HG02610 (cell line): ENCODE measurements around the gene MAP3K7.
A peak's percentile ranks its signal among the peaks of the same experiment; 100 is the strongest.

Experiments
- ATAC-seq: cut with Tn5 transposase; IDR thresholded peaks from one replicate; pipeline ENCODE4 v1.9.1; 2021; ENCODE audit warnings: mild to moderate bottlenecking, moderate library complexity; ENCODE audit not compliant: unreplicated experiment

Gene MAP3K7

DNA sequence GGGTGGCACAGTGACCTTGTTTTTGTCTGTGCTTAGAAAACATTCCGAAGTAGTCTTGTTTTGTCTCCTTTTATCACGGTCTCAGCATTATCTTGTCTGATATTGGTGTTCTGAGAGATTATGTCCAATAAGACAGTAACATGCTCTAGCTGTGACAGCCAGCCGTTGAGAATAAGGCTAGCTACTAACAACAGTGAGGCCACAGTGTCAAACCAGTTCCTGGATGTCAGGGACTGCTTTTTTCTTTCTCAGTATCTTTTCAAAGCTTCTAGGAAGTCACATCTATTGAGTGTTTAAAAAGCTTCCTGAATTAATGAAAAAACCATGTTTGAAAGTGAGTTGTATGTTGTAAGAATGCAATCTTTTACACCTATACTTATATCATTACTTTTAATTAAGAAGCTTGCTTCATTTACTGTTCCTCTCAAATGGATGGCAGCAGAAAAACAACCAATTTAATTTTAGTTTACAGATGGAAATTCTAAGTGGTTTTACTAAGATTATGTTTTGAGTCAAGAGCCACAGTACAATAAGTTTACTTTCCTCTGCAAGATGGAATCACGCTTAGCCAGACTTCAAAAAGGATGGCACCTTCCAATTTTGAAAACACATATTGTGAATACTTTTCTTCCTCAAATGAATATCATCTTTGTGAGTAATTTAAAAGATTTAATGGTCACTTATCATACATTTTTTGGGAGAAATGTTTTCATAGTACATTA lies 53.1 kb downstream of the MAP3K7 start:
- ATAC-seq: no peak

DNA sequence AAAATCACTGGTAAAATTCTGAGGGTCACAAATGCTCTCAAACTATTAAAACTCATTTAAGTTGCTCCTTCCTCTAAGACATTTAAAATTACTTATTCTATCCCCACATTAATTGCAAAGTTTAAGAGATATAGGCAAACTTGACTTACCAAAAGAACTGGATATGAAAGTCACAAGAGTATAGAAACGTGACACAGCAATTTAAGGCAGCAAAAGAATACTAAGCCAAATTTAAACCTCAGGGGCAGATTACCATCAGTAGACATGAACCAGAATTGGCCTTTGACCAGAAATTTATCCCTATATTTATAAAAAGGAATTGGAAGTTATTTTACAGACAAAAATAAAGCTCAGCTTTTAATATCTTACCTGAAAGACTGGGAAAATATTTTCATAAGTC lies 56.0 kb downstream of the MAP3K7 start:
- ATAC-seq: no peak

DNA sequence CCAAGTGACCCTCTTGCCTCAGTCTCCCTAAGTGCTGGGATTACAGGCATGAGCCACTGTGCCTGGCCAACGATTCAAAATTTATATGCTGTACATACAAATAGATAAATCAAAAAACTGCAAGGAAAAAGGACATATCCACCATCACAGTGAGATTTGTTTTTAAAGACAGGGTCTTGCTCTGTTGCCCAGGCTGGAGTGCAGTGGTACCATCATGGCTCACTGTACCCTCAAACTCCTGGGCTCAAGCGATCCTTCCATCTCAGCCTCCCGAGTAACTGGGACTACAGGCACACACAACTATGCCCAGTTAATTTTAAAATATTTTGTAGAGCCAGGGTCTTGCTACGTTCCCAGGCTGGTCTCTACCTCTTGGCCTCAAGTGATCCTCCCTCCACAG lies 61.5 kb downstream of the MAP3K7 start:
- no peak for ATAC-seq

GRCh38 chr6:90523779-90524310 lies 63.0 kb downstream of the MAP3K7 start:
- no peak for ATAC-seq

GRCh38 chr6:90521955-90522354 lies 64.9 kb downstream of the MAP3K7 start:
- ATAC-seq: no peak

GRCh38 chr6:90516074-90516660 lies 70.7 kb downstream of the MAP3K7 start:
- ATAC-seq: no peak

- ATAC-seq: no peak
These were observed 72.4 kb downstream of the MAP3K7 start for GRCh38 chr6:90514496-90514895.

DNA sequence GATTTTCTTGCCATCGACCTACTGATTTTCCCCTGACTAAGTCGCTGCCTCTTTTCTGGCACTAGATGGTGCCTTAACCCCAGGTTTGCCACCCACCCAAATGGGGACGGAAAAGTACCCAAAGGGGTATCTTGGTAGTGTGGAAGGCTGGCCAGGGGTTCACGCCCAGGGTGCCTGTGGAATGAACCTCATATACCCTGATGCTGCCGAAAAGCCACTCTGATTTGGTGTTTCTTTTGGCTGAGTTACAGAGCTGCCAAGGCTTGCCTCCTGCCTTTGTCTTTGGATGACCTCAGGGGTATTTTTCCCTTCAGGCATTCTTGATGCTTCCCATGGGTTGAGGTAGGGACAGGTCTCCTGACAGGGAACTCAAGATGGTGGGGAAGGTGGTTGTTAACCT lies 78.1 kb downstream of the MAP3K7 start:
- no peak for ATAC-seq

DNA sequence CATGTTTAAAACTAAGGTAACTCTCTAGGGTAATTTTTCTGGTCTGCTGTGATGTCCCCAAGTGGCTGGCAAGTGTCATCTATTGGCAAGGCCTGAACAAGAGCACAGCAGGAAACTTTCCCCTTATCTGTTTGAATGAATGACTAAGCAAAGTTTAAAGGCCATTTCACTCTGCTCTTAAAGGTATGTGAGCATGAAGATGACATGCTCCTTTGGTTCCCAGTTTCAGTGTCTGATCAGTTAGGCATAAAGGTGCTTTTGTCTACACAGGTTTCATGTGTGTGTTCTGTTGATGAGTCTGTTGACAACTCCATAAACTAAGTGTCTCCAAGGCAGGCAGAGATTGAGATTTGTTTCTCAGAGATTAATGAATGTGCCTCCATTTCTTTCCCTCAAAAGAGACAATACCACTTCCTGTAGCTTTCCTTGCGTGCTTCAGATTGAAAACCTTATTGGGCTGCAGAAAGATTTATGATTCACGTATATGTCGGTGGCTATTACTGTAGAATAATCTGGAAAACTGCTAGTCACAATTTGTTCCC lies 83.9 kb downstream of the MAP3K7 start:
- ATAC-seq: peak; percentile 93

- ATAC-seq: no peak
These were observed 84.5 kb downstream of the MAP3K7 start for GRCh38 chr6:90502381-90502780.

DNA sequence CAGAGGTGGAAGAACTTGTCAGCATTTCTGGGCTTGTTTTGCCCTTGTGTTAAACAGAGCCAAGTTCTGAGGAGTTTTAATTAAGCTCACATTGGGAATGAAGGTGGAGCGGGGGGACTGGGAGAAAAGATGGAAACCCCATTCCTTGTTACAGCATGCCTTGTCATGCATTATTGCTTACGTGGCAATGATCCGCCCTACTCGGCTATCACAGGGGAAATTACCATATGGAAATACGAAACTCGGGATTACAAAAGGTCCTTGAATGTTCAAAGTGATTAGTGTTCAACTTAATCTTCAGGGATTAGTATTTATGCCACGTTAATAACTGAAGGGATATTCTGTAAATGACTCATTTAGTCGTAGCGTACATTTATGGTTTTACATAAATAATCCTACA lies 86.4 kb downstream of the MAP3K7 start:
- no peak for ATAC-seq

DNA sequence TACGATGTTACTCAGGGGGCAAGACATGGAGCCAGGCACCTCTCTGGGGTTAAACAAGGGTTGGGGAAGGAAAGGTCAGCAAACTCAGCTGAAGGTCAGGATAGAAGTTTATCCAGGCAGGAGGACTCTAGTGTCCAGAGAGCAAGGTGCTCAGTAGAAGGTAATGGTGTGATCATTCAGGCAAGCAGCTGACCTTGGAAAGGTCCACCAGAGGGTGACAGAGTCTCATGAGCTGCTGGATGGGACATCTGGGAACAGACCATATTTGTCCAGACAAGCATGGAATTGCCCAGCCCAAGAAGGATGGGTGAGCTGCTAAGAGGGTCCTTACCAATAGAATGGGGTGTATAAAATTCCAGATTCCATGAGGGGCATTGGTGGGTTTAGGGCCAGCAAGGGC lies 89.5 kb downstream of the MAP3K7 start:
- ATAC-seq: no peak

GRCh38 chr6:90496258-90497016 lies 90.4 kb downstream of the MAP3K7 start:
- no peak for ATAC-seq

GRCh38 chr6:90495216-90495817 lies 91.6 kb downstream of the MAP3K7 start:
- no peak for ATAC-seq

DNA sequence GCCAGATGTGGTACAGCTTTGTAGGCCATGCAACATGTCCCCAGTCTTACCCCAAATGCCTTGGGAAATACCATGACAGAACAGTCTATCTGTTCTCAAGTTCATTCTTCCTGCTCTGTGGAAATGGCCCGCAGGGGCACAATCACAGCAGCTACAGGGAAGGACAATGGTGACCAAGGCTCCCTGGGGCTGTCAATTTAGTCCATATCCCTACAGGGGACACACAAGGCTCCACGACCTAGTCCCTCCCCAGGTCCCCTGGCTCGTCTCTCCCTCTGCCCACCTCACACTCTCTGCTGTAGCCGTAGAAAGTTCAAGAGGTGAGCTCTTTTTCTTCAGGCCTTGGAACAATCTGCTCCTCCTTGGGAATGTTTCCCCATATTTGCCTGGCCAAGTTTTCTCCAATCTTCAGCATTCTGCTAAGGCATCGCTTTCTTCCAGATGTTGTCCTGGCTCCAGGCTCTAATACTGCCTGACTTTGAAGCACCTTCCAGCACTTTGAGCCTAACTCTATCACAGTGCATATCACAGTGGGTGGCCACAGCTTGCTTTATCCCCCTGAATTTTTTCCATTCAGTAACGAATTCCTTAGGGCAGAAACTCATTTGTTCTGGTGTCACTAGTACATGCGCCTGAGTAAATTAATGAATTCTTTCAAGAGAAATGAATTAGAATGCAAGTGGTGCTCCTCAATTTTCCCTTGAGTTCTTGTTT lies 92.6 kb downstream of the MAP3K7 start:
- ATAC-seq: no peak

- no peak for ATAC-seq
These were observed 93.5 kb downstream of the MAP3K7 start for GRCh38 chr6:90493332-90493731.

DNA sequence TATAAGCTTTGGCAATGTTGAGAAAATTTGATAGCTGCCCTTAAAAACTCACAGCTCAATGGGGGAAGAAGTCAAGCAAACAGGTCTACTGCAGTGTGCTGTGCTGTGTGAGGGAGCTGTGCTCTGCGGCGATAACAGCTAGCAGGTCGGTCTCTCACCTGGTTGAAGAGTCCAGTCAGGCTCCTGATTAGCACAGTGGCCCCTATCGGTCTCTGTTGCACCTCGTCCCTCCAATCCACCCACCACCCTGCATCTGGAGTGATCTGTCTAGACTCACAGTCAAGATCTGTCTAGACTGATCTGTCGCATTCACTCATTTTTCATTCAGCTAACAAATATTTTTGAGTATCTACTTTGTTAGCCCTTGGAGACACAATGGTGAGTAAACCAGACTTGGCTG lies 94.1 kb downstream of the MAP3K7 start:
- ATAC-seq: no peak

GRCh38 chr6:90492369-90492768 lies 94.5 kb downstream of the MAP3K7 start:
- ATAC-seq: no peak

DNA sequence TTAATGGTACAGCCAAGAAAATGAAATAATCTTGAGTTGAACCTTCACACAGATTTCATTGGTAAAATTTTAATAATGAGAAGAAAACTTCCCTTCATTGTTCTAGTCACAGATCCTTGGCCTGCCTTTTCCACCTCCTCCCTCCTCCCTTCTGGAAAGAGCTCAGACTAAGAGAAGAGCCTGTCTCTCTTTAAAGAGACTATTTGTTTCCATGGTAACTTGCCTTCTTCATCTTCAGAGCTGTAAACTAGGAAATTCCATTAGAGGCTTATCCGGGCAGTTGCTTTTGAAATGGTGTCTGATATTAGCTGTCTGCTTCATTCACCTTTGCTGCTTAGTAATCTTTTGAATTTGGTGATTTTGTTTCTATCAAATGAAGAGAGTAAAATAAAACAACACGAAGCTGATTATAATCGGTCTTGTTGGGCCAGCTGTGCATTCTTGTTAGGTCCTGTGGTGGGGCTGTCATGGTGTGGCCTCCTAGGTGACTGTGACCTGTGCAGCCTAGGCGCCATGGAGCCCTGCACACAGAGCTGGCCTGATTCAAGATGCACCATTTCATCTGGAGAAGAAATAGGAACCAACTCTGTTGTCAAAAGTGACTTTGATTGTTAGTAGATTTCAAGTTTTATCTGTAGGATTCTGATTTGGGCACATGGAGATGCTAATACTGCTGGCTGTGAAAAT lies 96.7 kb downstream of the MAP3K7 start:
- no peak for ATAC-seq

- no peak for ATAC-seq
These were observed 98.1 kb downstream of the MAP3K7 start for GRCh38 chr6:90488816-90489215.
